Stimulated activated CD4-positive, alpha-beta T cell treated with anti-CD3 and anti-CD28 coated beads, Interleukin-2, amount 100 ng/mL, for 4 hours (primary cell): ENCODE measurements around the gene ZFP28.

Experiments used
- DNase-seq: peaks from one replicate; pipeline ENCODE4 v3.0.0-alpha.2; 2020; ENCODE audit warnings: low read depth

The ZFP28 gene

GRCh38 chr19:56596676-56597075 lies 57.9 kb downstream of the ZFP28 start:
- DNase-seq = no peak

DNA sequence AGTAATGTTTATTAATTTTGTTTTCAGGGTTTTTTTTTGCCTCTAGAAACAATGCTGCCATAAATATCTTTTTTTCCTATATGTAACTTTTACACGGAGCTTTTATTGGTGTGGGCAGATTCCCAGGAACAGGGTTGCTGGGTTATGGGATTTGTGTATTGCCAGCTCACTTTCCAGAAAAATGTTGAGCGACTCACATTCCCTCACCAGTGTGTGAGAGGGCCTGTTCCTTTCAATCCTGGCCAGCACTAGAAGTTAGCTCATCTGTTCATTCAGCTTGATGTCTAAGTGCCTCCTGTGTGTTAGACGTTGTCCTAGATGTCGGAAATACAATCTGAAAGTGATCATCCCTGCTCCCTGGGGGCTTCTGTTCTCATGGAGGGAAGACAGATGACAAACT lies 58.9 kb downstream of the ZFP28 start:
- no peak for DNase-seq

GRCh38 chr19:56601375-56601774 lies 62.6 kb downstream of the ZFP28 start:
- no peak for DNase-seq

- no peak for DNase-seq
Observed at GRCh38 chr19:56603829-56604228, 65.1 kb downstream of the ZFP28 start.
